Hepatocyte (in vitro differentiated cells): ENCODE results near the gene PUS10. TPM values are rescaled to one million over a fixed set of nuclear protein-coding genes. Genes with fewer than 3 reads are reported as not detected.
A peak's percentile ranks its signal among the peaks of the same experiment; 100 is the strongest.

Experiments
- DNase-seq: peaks from one replicate; pipeline ENCODE4 v3.0.0-alpha.2; 2016; ENCODE audit warnings: low spot score
- H2AFZ ChIP-seq: fragments of 200-600 bp; sonication (generic); 2 replicates; pipeline ENCODE4 v1.6.0; 2016; ENCODE audit warnings: antibody characterized with exemption, mild to moderate bottlenecking
- H3K27ac ChIP-seq: fragments of 200-600 bp; sonication (generic); 2 replicates; pipeline ENCODE4 v1.5.1; 2016; ENCODE audit warnings: mild to moderate bottlenecking
- H3K27me3 ChIP-seq: fragments of 200-600 bp; sonication (generic); 2 replicates; pipeline ENCODE4 v1.6.1; 2016
- H3K36me3 ChIP-seq: fragments of 200-600 bp; sonication (generic); replicated peaks from 2 replicates; pipeline ENCODE4 v1.5.1; 2016; ENCODE audit warnings: low read depth; ENCODE audit not compliant: insufficient read depth
- H3K4me1 ChIP-seq: fragments of 200-600 bp; sonication (generic); 2 replicates; pipeline ENCODE4 v1.5.1; 2016; ENCODE audit warnings: mild to moderate bottlenecking, moderate library complexity; ENCODE audit not compliant: insufficient read depth
- H3K4me2 ChIP-seq: fragments of 200-600 bp; sonication (generic); 2 replicates; pipeline ENCODE4 v1.6.0; 2016
- H3K4me3 ChIP-seq: fragments of 200-600 bp; sonication (generic); 2 replicates; pipeline ENCODE4 v1.5.1; 2016; ENCODE audit warnings: mild to moderate bottlenecking
- H3K79me2 ChIP-seq: fragments of 200-600 bp; sonication (generic); 2 replicates; pipeline ENCODE4 v1.6.0; 2017; ENCODE audit warnings: mild to moderate bottlenecking
- H3K9me2 ChIP-seq: fragments of 200-600 bp; sonication (generic); replicated peaks from 2 replicates; pipeline ENCODE4 v1.6.0; 2017; ENCODE audit warnings: mild to moderate bottlenecking; ENCODE audit not compliant: insufficient read depth
- H3K9me3 ChIP-seq: fragments of 200-600 bp; sonication (generic); 2 replicates; pipeline ENCODE4 v1.5.1; 2016; ENCODE audit warnings: low read depth, mild to moderate bottlenecking
- H4K20me1 ChIP-seq: fragments of 200-600 bp; sonication (generic); 2 replicates; pipeline ENCODE4 v1.6.0; 2016; ENCODE audit warnings: mild to moderate bottlenecking; ENCODE audit not compliant: insufficient read depth, poor library complexity, severe bottlenecking
- CTCF ChIP-seq: fragments of 200-600 bp; sonication (generic); IDR thresholded peaks from 2 replicates; pipeline ENCODE4 v1.5.1; 2016; ENCODE audit warnings: antibody characterized with exemption, mild to moderate bottlenecking; ENCODE audit not compliant: poor library complexity
- EZH2 ChIP-seq: fragments of 200-600 bp; sonication (generic); IDR thresholded peaks from 2 replicates; pipeline ENCODE4 v1.6.1; 2016; ENCODE audit warnings: antibody characterized with exemption, mild to moderate bottlenecking, borderline replicate concordance
- EZH2phosphoT487 ChIP-seq: fragments of 200-600 bp; sonication (generic); IDR thresholded peaks from one replicate; pipeline ENCODE4 v1.6.1; 2018; ENCODE audit warnings: antibody characterized with exemption, mild to moderate bottlenecking, low read depth, moderate library complexity; ENCODE audit not compliant: unreplicated experiment, severe bottlenecking
- WGBS: methylation state at CpG from one replicate; pipeline ENCODE4 v1.1.6; 2016; ENCODE audit warnings: low lambda C conversion rate; ENCODE audit errors: missing lambda C conversion rate; 5-methylcytosine and 5-hydroxymethylcytosine counted together
- polyA plus RNA-seq: library from polyadenylated mRNA; unstranded; fragments of >200 nt; fragmentation: Nextera tagmentation; extraction: Ambion mirVana; gene quantifications from 2 replicates; pipeline ENCODE4 v1.2.1, GENCODE V29; 2016
- total RNA-seq: library from RNA; depleted of rRNA; stranded (reverse); fragments of >200 nt; gene quantifications from 2 replicates; pipeline ENCODE4 v1.2.3, GENCODE V29; 2014

PUS10 gene
- total and polyA plus RNA-seq, 2 experiments from 2014 or later: 4.5 to 15.3 TPM

- Histone ChIP-seq H3K4me3 (no peak overlapping the region), H3K36me3 (no peaks in the 10 kb centered on the region), H3K4me1 (no peaks in the 10 kb centered on the region), H4K20me1 (no peaks in the 10 kb centered on the region), H3K4me2 (no peak overlapping the region), H3K79me2 (no peaks in the 10 kb centered on the region), H3K9me3 (no peaks in the 10 kb centered on the region), H3K9me2 (no peaks in the 10 kb centered on the region), H2AFZ (no peak overlapping the region), H3K27me3 (no peaks in the 10 kb centered on the region), H3K27ac (peak overlapping the region; percentile 2)
- no peak for DNase-seq
- TF ChIP-seq EZH2 (no peak), CTCF (no peak), EZH2phosphoT487 (no peak)
- WGBS: 90% methylated on average over 3 of the region's 3 CpGs
Measured at GRCh38 chr2:60926741-60927552, 91.1 kb downstream of the PUS10 start.

- WGBS: 72% methylated on average over 7 of the region's 7 CpGs
- no peak overlapping the region for H3K4me2 ChIP-seq
- H3K27ac ChIP-seq: peak overlapping the region; percentile 2
- DNase-seq: peak; percentile 26
- no peaks in the 10 kb centered on the region for H3K4me1 ChIP-seq
- no peak overlapping the region for H3K4me3 ChIP-seq
- H3K9me3 ChIP-seq: no peaks in the 10 kb centered on the region
- TF ChIP-seq EZH2: no peak
- no peak for TF ChIP-seq EZH2phosphoT487
- TF ChIP-seq CTCF: no peak
- H3K36me3 ChIP-seq: no peaks in the 10 kb centered on the region
- H3K9me2 ChIP-seq: no peaks in the 10 kb centered on the region
- H3K27me3 ChIP-seq: no peaks in the 10 kb centered on the region
- no peaks in the 10 kb centered on the region for H4K20me1 ChIP-seq
- no peaks in the 10 kb centered on the region for H3K79me2 ChIP-seq
- no peak overlapping the region for H2AFZ ChIP-seq
Measured at GRCh38 chr2:60925994-60926740, 91.9 kb downstream of the PUS10 start.

GRCh38 chr2:60907329-60907728 is 110.7 kb downstream of the PUS10 start:
- Histone ChIP-seq H4K20me1 (no peaks in the 10 kb centered on the region), H3K79me2 (no peaks in the 10 kb centered on the region), H3K4me1 (no peaks in the 10 kb centered on the region), H3K9me3 (no peaks in the 10 kb centered on the region), H3K27me3 (no peaks in the 10 kb centered on the region), H3K4me2 (no peak overlapping the region), H3K36me3 (no peaks in the 10 kb centered on the region), H3K27ac (no peak overlapping the region), H3K9me2 (no peaks in the 10 kb centered on the region), H3K4me3 (no peak overlapping the region), H2AFZ (no peak overlapping the region)
- 97% methylated on average over 8 of the region's 8 CpGs for WGBS
- TF ChIP-seq EZH2phosphoT487: no peak
- no peak for TF ChIP-seq CTCF
- TF ChIP-seq EZH2: no peak
- DNase-seq: no peak
